ENCODE measurements around the gene CDH8. TPM values are rescaled to one million over a fixed set of nuclear protein-coding genes. Genes with fewer than 3 reads are reported as not detected.

CDH8 gene
- total and polyA plus RNA-seq, 9 donors, result 0.42 to 2.9 (median 1.5) TPM

DNA sequence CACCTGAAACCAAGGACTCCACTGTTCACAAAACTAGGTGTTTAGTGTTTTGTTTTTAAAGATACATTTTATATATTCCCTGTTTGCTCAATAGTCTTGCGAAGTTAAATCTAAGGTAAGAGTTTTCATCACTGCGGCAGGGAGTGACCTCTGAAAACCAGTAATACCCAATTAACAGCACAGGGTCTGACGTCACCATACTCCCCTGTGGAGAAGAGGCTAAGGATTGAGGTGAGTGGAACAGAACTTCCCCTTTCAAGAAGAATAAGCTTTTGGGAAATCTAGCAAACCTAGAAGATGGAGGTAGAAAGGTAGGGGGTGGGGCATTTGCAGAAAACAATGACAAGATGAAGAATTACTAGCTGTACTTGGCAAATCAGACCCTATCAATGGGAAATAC lies 120.7 kb downstream of the CDH8 start:
- no peaks in the 10 kb centered on the region for H3K27me3 ChIP-seq
- intact Hi-C loops (cut with DNase I), result no loop called here
- 92 to 96% (median 93%) methylated on average over 3 of the region's 3 CpGs for WGBS, 3 donors
- no peak overlapping the region for H3K27ac ChIP-seq
- H3K4me1 ChIP-seq (ENCODE audit: insufficient read depth), result no peaks in the 10 kb centered on the region
- DNase-seq, result no peak
- no peak overlapping the region for H3K4me3 ChIP-seq
- no peaks in the 10 kb centered on the region for H3K36me3 ChIP-seq
- no peak for TF ChIP-seq POLR2A (IDR thresholded peaks at IDR 0.05)
- no peak for TF ChIP-seq EP300 (IDR thresholded peaks at IDR 0.05)
- TF ChIP-seq CTCF (IDR thresholded peaks at IDR 0.05), result no peak
- H3K9me3 ChIP-seq, result no peaks in the 10 kb centered on the region

- no peaks in the 10 kb centered on the region for H3K4me1 ChIP-seq (ENCODE audit: insufficient read depth)
- H3K27ac ChIP-seq, result no peak overlapping the region
- H3K36me3 ChIP-seq, result no peaks in the 10 kb centered on the region
- intact Hi-C loops (cut with DNase I), result no loop called here
- TF ChIP-seq POLR2A (IDR thresholded peaks at IDR 0.05) (no peak), EP300 (IDR thresholded peaks at IDR 0.05) (no peak), CTCF (IDR thresholded peaks at IDR 0.05) (no peak)
- WGBS, 3 donors, result 4 to 12% (median 6%) methylated on average over 3 of the region's 3 CpGs
- H3K9me3 ChIP-seq, result no peaks in the 10 kb centered on the region
- no peaks in the 10 kb centered on the region for H3K27me3 ChIP-seq
- H3K4me3 ChIP-seq, result no peak overlapping the region
- no peak for DNase-seq
Observed at GRCh38 chr16:61909074-61909473, 127.2 kb downstream of the CDH8 start.

GRCh38 chr16:61908426-61908825 lies 127.8 kb downstream of the CDH8 start:
- 14 to 37% (median 34%) methylated on average over 1 of the region's 1 CpG for WGBS, 3 donors
- no peaks in the 10 kb centered on the region for H3K36me3 ChIP-seq
- no peaks in the 10 kb centered on the region for H3K27me3 ChIP-seq
- no peak for DNase-seq
- H3K4me3 ChIP-seq, result no peak overlapping the region
- intact Hi-C loops (cut with DNase I), result no loop called here
- TF ChIP-seq EP300 (IDR thresholded peaks at IDR 0.05) (no peak), CTCF (IDR thresholded peaks at IDR 0.05) (no peak), POLR2A (IDR thresholded peaks at IDR 0.05) (no peak)
- H3K9me3 ChIP-seq, result no peaks in the 10 kb centered on the region
- no peak overlapping the region for H3K27ac ChIP-seq
- no peaks in the 10 kb centered on the region for H3K4me1 ChIP-seq (ENCODE audit: insufficient read depth)

- H3K4me3 ChIP-seq, result no peak overlapping the region
- no peak overlapping the region for H3K27ac ChIP-seq
- H3K9me3 ChIP-seq, result no peaks in the 10 kb centered on the region
- intact Hi-C loops (cut with DNase I), result no loop called here
- H3K36me3 ChIP-seq, result no peaks in the 10 kb centered on the region
- H3K27me3 ChIP-seq, result no peaks in the 10 kb centered on the region
- H3K4me1 ChIP-seq (ENCODE audit: insufficient read depth), result no peaks in the 10 kb centered on the region
- DNase-seq, result no peak
- WGBS, 3 donors, result 57 to 83% (median 63%) methylated on average over 1 of the region's 1 CpG
- TF ChIP-seq CTCF (IDR thresholded peaks at IDR 0.05) (no peak), POLR2A (IDR thresholded peaks at IDR 0.05) (no peak), EP300 (IDR thresholded peaks at IDR 0.05) (no peak)
Observed at GRCh38 chr16:61901689-61902088, 134.5 kb downstream of the CDH8 start.

GRCh38 chr16:61900482-61900881 lies 135.8 kb downstream of the CDH8 start:
- Histone ChIP-seq H3K27ac (no peak overlapping the region), H3K9me3 (no peaks in the 10 kb centered on the region), H3K27me3 (no peaks in the 10 kb centered on the region), H3K36me3 (no peaks in the 10 kb centered on the region), H3K4me3 (no peak overlapping the region), H3K4me1 (ENCODE audit: insufficient read depth) (no peaks in the 10 kb centered on the region)
- DNase-seq, result no peak
- intact Hi-C loops (cut with DNase I), result no loop called here
- TF ChIP-seq CTCF (IDR thresholded peaks at IDR 0.05) (no peak), EP300 (IDR thresholded peaks at IDR 0.05) (no peak), POLR2A (IDR thresholded peaks at IDR 0.05) (no peak)
- 87 to 88% (median 88%) methylated on average over 1 of the region's 1 CpG for WGBS, 3 donors
